SK-N-SH treated with all-trans-retinoic acid at 6 μM for 48 hours (cell line): Measurements from ENCODE around the gene PARPBP.
A peak's percentile ranks its signal among the peaks of the same experiment; 100 is the strongest.
"Not testable (repeated sequence)": the region's sequence is repeated elsewhere in the genome, so short reads cannot be mapped to it uniquely, and the experiment has no call there.

Experiments used
- ATAC-seq: fragments of 200-7000 bp; cut with Tn5 transposase; 3 replicates; pipeline ENCODE4 v1.9.1; 2020; ENCODE audit warnings: mild to moderate bottlenecking, moderate library complexity
- BACH2 ChIP-seq: fragments of 250-450 bp; sonication (Bioruptor Pico); IDR thresholded peaks from 2 replicates; pipeline ENCODE4 v1.9.0; 2021; ENCODE audit warnings: mild to moderate bottlenecking, borderline replicate concordance
- CSDC2 ChIP-seq: fragments of 250-450 bp; sonication (Bioruptor Pico); IDR thresholded peaks from 2 replicates; pipeline ENCODE4 v1.5.0; 2020; ENCODE audit warnings: mild to moderate bottlenecking, moderate library complexity
- CSRNP3 ChIP-seq: fragments of 250-450 bp; sonication (Bioruptor Pico); IDR thresholded peaks from 2 replicates; pipeline ENCODE4 v1.5.1; 2021; ENCODE audit warnings: mild to moderate bottlenecking, moderate library complexity
- ISL1 ChIP-seq: fragments of 250-450 bp; sonication (Bioruptor Pico); IDR thresholded peaks from 2 replicates; pipeline ENCODE4 v2.1.2; 2022; ENCODE audit warnings: mild to moderate bottlenecking, moderate library complexity
- PPARA ChIP-seq: fragments of 250-450 bp; sonication (Bioruptor Pico); IDR thresholded peaks from 2 replicates; pipeline ENCODE4 v1.5.0; 2020; ENCODE audit warnings: mild to moderate bottlenecking, borderline replicate concordance
- RARB ChIP-seq: fragments of 250-450 bp; sonication (Bioruptor Pico); IDR thresholded peaks from 2 replicates; pipeline ENCODE4 v1.8.0; 2021; ENCODE audit warnings: mild to moderate bottlenecking, moderate library complexity
- TCF4 ChIP-seq: fragments of 250-450 bp; sonication (Bioruptor Pico); IDR thresholded peaks from 2 replicates; pipeline ENCODE4 v1.8.0; 2021; ENCODE audit warnings: mild to moderate bottlenecking, moderate library complexity, borderline replicate concordance
- TOX ChIP-seq: fragments of 250-450 bp; sonication (Bioruptor Pico); IDR thresholded peaks from 2 replicates; pipeline ENCODE4 v1.8.0; 2021; ENCODE audit warnings: mild to moderate bottlenecking, moderate library complexity, borderline replicate concordance
- ZC3H10 ChIP-seq: fragments of 250-450 bp; sonication (Bioruptor Pico); IDR thresholded peaks from 2 replicates; pipeline ENCODE4 v1.5.1; 2021; ENCODE audit warnings: mild to moderate bottlenecking, moderate library complexity
- ZFP3 ChIP-seq: fragments of 250-450 bp; sonication (Bioruptor Pico); IDR thresholded peaks from 2 replicates; pipeline ENCODE4 v1.5.0; 2020; ENCODE audit warnings: mild to moderate bottlenecking, moderate library complexity
- ZNF565 ChIP-seq: fragments of 450-650 bp; formaldehyde crosslinking; conservative IDR thresholded peaks from 2 replicates; pipeline ENCODE4 v1.5.0; 2020; ENCODE audit warnings: low read depth, mild to moderate bottlenecking, moderate library complexity
- ZNF70 ChIP-seq: fragments of 450-650 bp; formaldehyde crosslinking; IDR thresholded peaks from 2 replicates; pipeline ENCODE4 v1.5.0; 2020; ENCODE audit warnings: mild to moderate bottlenecking, moderate library complexity
- ZNF8 ChIP-seq: fragments of 450-650 bp; formaldehyde crosslinking; IDR thresholded peaks from 2 replicates; pipeline ENCODE4 v1.5.0; 2020; ENCODE audit warnings: mild to moderate bottlenecking, moderate library complexity
- TF ChIP-seq, protein P1 (sequence below): fragments of 250-450 bp; sonication (Bioruptor Pico); IDR thresholded peaks from 2 replicates; pipeline ENCODE4 v1.5.0; 2020; ENCODE audit warnings: mild to moderate bottlenecking, moderate library complexity
- TF ChIP-seq, protein P2 (sequence below): fragments of 250-450 bp; sonication (Bioruptor Pico); IDR thresholded peaks from 2 replicates; pipeline ENCODE4 v1.8.0; 2020; ENCODE audit warnings: mild to moderate bottlenecking, moderate library complexity, borderline replicate concordance
- TF ChIP-seq, protein P3 (sequence below): fragments of 250-450 bp; sonication (Bioruptor Pico); IDR thresholded peaks from 2 replicates; pipeline ENCODE4 v1.8.0; 2021; ENCODE audit warnings: low read depth, mild to moderate bottlenecking, moderate library complexity, borderline replicate concordance

PARPBP gene

GRCh38 chr12:102144221-102144620, 24.2 kb downstream of the PARPBP start:
- peak; percentile 15; the same call in 1 of the 2 replicates for TF ChIP-seq ISL1 (CRISPR knock-in tag)
- TF ChIP-seq BACH2 = no peak

GRCh38 chr12:102147062-102147587, 27.1 kb downstream of the PARPBP start:
- ATAC-seq = not testable (repeated sequence)

More at GRCh38 chr12:102144221-102144620, 24.2 kb downstream of the PARPBP start:
- ATAC-seq = no peak

- ATAC-seq = not testable (repeated sequence)
These were observed 35.2 kb downstream of the PARPBP start for GRCh38 chr12:102155206-102155605.

DNA sequence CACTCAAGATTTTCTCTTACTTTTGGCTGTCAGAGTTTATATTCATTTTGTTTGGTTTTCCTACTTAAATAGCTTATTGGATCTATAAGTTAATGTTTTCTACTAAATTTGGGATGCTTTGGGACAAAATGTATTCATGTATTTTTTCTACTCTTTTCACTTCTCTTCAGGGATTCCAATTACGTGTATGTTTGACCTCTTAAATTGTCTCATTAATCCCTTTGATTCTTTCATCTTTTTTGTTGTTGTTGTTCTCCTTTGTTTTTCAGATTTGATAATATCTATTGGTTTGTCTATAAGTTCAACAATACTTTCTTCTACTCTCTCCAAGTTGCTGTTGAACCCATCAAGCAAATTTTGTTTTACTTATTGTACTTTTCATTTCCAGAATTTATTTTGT, 43.4 kb downstream of the PARPBP start:
- ATAC-seq = no peak
- TF ChIP-seq CSRNP3 (CRISPR knock-in tag) (no peak), ISL1 (CRISPR knock-in tag) (no peak)

DNA sequence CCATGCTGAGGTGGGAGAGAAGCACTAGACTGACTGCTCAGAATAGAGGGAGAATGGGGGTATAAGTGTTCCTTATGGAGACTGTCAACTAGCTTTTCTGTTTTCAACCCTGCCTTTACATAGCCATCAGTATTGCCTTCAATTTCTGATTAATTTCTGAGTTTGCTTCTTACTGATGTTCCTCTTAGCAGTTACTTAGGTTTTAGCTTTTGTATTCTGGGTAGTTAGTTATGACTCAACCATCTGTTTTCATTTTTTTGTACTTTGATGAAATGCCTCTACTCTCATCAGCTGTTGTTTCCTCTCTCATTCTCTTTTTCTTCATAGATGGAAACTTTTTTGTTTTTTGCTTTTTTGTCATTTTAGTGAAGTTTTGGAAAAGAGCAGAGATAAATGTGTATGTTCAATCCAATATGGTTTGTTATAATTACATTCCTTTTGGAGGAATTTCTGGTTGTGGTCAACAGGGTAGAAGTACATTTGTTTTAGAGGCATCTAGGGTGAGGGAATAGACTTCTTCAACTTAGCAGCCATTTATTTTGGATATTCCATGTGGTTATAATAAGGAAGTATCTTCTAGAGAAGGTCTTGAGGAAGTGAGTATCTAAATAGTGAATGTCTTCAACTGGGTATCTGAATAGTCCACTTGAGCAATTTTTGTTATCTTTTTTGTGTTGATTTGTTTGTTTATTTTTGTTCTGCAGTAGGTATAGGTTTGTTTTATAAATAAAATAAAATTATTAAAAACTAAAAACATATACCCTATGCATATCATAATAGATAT, 48.0 kb downstream of the PARPBP start:
- TF ChIP-seq ZC3H10 (CRISPR knock-in tag) (no peak), ISL1 (CRISPR knock-in tag) (no peak), ZNF70 (CRISPR knock-in tag) (no peak), PPARA (no peak), CSRNP3 (CRISPR knock-in tag) (no peak), RARB (CRISPR knock-in tag) (no peak), TOX (CRISPR knock-in tag) (no peak), ZNF8 (CRISPR knock-in tag) (no peak), TCF4 (CRISPR knock-in tag) (no peak)
- TF ChIP-seq, protein P1, sequence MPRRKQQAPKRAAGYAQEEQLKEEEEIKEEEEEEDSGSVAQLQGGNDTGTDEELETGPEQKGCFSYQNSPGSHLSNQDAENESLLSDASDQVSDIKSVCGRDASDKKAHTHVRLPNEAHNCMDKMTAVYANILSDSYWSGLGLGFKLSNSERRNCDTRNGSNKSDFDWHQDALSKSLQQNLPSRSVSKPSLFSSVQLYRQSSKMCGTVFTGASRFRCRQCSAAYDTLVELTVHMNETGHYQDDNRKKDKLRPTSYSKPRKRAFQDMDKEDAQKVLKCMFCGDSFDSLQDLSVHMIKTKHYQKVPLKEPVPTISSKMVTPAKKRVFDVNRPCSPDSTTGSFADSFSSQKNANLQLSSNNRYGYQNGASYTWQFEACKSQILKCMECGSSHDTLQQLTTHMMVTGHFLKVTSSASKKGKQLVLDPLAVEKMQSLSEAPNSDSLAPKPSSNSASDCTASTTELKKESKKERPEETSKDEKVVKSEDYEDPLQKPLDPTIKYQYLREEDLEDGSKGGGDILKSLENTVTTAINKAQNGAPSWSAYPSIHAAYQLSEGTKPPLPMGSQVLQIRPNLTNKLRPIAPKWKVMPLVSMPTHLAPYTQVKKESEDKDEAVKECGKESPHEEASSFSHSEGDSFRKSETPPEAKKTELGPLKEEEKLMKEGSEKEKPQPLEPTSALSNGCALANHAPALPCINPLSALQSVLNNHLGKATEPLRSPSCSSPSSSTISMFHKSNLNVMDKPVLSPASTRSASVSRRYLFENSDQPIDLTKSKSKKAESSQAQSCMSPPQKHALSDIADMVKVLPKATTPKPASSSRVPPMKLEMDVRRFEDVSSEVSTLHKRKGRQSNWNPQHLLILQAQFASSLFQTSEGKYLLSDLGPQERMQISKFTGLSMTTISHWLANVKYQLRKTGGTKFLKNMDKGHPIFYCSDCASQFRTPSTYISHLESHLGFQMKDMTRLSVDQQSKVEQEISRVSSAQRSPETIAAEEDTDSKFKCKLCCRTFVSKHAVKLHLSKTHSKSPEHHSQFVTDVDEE (CRISPR knock-in tag) = no peak
- TF ChIP-seq, protein P2, sequence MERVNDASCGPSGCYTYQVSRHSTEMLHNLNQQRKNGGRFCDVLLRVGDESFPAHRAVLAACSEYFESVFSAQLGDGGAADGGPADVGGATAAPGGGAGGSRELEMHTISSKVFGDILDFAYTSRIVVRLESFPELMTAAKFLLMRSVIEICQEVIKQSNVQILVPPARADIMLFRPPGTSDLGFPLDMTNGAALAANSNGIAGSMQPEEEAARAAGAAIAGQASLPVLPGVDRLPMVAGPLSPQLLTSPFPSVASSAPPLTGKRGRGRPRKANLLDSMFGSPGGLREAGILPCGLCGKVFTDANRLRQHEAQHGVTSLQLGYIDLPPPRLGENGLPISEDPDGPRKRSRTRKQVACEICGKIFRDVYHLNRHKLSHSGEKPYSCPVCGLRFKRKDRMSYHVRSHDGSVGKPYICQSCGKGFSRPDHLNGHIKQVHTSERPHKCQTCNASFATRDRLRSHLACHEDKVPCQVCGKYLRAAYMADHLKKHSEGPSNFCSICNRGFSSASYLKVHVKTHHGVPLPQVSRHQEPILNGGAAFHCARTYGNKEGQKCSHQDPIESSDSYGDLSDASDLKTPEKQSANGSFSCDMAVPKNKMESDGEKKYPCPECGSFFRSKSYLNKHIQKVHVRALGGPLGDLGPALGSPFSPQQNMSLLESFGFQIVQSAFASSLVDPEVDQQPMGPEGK (CRISPR knock-in tag) = no peak
- ATAC-seq = peak; percentile 38; the same call in 1 of the 3 replicates

DNA sequence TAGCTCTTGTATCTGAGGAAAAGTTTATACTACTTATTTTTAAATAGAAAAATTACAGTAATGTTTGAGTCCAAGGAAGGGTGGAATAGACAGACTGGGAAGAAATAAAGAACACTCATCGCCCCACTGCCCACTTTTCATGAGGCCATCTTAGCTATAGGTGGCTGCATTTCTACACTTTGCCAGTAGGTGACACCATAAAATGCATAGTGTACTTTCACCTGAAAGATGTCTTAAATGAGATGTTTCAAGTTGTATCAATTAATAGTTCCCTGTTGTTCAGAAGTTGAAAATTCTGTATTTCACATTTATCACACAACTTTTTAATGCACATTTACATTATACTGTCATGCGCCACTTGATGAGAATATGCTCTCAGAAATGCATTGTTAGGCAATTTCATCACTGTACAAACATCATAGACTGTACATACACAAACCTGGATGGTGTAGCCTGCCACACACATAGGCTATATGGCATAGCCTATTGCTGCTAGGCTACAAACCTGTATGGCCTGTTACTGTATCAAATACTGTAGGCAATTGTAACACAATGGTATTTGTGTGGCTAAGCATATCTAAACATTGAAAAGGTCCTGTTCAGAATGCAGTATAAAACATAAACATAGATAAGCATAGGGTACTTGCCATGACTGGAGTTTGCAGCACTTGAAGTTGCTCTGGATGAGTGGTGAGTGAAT, 50.1 kb downstream of the PARPBP start:
- no peak for TF ChIP-seq TOX (CRISPR knock-in tag)
- TF ChIP-seq RARB (CRISPR knock-in tag) = no peak
- TF ChIP-seq ZC3H10 (CRISPR knock-in tag) = no peak
- TF ChIP-seq ZFP3 (CRISPR knock-in tag) = no peak
- no peak for TF ChIP-seq CSDC2 (CRISPR knock-in tag)
- TF ChIP-seq, protein P3, sequence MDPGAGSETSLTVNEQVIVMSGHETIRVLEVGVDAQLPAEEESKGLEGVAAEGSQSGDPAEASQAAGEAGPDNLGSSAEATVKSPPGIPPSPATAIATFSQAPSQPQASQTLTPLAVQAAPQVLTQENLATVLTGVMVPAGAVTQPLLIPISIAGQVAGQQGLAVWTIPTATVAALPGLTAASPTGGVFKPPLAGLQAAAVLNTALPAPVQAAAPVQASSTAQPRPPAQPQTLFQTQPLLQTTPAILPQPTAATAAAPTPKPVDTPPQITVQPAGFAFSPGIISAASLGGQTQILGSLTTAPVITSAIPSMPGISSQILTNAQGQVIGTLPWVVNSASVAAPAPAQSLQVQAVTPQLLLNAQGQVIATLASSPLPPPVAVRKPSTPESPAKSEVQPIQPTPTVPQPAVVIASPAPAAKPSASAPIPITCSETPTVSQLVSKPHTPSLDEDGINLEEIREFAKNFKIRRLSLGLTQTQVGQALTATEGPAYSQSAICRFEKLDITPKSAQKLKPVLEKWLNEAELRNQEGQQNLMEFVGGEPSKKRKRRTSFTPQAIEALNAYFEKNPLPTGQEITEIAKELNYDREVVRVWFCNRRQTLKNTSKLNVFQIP (CRISPR knock-in tag) = no peak
- TF ChIP-seq ZNF565 (CRISPR knock-in tag) = no peak
- ATAC-seq = peak; percentile 66; the same call in 2 of the 3 replicates
